Esophagus squamous epithelium (tissue), 4 donors: ENCODE results near the gene CRTAC1.

ENCODE experiments used
- CTCF ChIP-seq, 6 experiments: fragments of 450-650 bp in 4 of 6; fragments of 200-600 bp in 2 of 6; sonication (generic) in 2 of 6; IDR thresholded peaks; one replicate each; pipeline ENCODE4 v1.5.1; 2016 to 2019; ENCODE audit warnings: antibody characterized with exemption in 6 of 6, mild to moderate bottlenecking in 4 of 6, moderate library complexity in 4 of 6
- POLR2A ChIP-seq, 4 donors: fragments of 450-650 bp; IDR thresholded peaks; one replicate each; pipeline ENCODE4 v1.6.1; 2017; ENCODE audit warnings: antibody characterized with exemption in 4 of 4, mild to moderate bottlenecking in 4 of 4, moderate library complexity in 3 of 4

GRCh38 chr10:97948822-97949221 is 81.6 kb downstream of the CRTAC1 start:
- TF ChIP-seq POLR2A (IDR thresholded peaks at IDR 0.05) (no peak), CTCF (IDR thresholded peaks at IDR 0.05) (no peak)
